Sigmoid colon (tissue), 4 donors: ENCODE results near the gene FOXL2NB.

Experiments used
- EP300 ChIP-seq, 4 donors: sonication (generic); formaldehyde crosslinking; IDR thresholded peaks; one replicate each; pipeline ENCODE4 v1.6.1; 2017; ENCODE audit warnings: antibody characterized with exemption in 4 of 4
- POLR2A ChIP-seq, 2 donors: fragments of 450-650 bp; IDR thresholded peaks; one replicate each; pipeline ENCODE4 v1.6.1; 2016; ENCODE audit warnings: antibody characterized with exemption in 2 of 2, mild to moderate bottlenecking in 2 of 2, moderate library complexity in 2 of 2
- POLR2AphosphoS5 ChIP-seq, 4 donors: sonication (generic); formaldehyde crosslinking; IDR thresholded peaks; one replicate each; pipeline ENCODE4 v1.6.1; 2017; ENCODE audit warnings: antibody characterized with exemption in 4 of 4
- TF ChIP-seq, protein P1 (sequence below), 4 experiments: fragments of 450-650 bp in 3 of 4; fragments of 200-600 bp in 1 of 4; IDR thresholded peaks; one replicate each; pipeline ENCODE4 v1.5.1; 2016 to 2019; ENCODE audit warnings: antibody characterized with exemption in 4 of 4, mild to moderate bottlenecking in 3 of 4, moderate library complexity in 2 of 4

DNA sequence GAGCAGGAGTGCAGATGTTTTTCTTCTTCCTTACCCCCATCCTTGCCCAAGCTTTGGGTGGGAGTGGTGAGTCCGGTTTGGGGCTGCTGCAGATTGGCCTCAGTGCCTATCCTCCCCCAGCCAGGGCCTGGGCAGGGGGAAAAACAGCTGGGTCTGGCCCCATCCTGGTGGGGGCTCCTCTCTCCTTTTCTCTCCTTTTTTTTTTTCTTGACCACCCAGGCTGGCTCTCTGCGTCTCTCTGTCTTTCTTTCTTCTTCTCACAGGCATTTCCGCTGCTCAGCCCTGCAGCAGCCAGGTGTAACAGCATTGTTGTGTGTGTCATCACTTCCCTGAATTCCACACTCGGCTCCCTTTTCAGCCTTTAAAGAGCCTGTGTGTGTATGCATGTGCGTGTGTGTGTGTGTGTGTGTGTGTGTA, 2.0 kb downstream of the FOXL2NB start:
- TF ChIP-seq, protein P1, sequence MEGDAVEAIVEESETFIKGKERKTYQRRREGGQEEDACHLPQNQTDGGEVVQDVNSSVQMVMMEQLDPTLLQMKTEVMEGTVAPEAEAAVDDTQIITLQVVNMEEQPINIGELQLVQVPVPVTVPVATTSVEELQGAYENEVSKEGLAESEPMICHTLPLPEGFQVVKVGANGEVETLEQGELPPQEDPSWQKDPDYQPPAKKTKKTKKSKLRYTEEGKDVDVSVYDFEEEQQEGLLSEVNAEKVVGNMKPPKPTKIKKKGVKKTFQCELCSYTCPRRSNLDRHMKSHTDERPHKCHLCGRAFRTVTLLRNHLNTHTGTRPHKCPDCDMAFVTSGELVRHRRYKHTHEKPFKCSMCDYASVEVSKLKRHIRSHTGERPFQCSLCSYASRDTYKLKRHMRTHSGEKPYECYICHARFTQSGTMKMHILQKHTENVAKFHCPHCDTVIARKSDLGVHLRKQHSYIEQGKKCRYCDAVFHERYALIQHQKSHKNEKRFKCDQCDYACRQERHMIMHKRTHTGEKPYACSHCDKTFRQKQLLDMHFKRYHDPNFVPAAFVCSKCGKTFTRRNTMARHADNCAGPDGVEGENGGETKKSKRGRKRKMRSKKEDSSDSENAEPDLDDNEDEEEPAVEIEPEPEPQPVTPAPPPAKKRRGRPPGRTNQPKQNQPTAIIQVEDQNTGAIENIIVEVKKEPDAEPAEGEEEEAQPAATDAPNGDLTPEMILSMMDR (IDR thresholded peaks at IDR 0.05) = no peak
- no peak for TF ChIP-seq POLR2A (IDR thresholded peaks at IDR 0.05)
- TF ChIP-seq POLR2AphosphoS5 (IDR thresholded peaks at IDR 0.05) = no peak
- no peak for TF ChIP-seq EP300 (IDR thresholded peaks at IDR 0.05)
